ENCODE results near the gene ZNF90.
"Not testable (repeated sequence)": the region's sequence is repeated elsewhere in the genome, so short reads cannot be mapped to it uniquely, and the experiment has no call there.

ZNF90 gene

DNA sequence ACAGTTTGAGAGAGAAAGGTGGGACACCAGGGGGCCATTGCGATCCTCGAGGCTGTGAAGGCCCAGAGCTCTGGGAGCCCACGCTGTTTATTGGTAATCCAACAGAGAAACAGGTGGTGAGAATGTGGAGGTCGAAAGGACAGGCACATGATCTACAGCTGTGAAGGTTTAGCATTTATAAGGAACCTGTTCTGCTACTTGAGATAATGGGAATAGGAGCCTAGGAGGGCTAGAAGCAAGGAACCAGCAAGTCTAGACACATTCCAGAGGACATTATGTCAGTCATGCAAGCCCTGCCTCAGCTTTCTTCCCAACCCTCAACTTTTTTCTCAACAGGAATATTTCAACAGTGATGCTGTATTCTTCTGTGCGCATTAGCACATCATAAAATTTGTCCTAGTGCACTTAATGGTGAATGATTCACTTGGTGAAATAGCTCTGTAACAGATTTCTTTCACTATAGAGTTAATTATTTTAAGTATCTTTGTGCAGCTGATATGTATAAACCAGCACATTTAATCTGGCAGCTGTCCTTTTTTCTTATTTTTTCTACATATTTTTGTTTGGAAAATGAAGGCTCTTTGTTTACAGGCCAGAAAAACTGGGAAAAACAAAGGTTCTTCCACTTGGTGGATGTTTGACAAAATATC, 25.4 kb downstream of the ZNF90 start:
- DNase-seq (ENCODE audit: low spot score) = no peak

DNA sequence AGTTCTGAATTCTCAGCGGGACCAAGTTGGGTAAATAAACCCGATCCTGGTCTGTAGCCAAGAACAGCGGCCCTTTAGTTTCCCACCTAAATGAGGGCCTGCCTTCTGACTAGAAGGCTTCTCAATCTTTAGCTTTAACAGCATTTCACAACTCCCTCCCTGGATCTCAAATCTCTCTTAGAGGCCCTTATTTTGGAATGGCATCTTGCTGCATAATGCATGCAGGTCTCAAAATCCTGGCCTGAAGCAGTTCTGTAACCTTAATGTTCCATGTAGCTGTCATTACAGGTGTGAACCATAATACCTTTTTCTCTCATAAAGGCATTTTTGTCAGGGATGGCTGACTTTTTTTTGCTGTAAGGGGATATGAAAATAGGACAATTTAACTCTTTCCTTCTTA, 29.5 kb downstream of the ZNF90 start:
- DNase-seq (ENCODE audit: low spot score) = no peak

DNA sequence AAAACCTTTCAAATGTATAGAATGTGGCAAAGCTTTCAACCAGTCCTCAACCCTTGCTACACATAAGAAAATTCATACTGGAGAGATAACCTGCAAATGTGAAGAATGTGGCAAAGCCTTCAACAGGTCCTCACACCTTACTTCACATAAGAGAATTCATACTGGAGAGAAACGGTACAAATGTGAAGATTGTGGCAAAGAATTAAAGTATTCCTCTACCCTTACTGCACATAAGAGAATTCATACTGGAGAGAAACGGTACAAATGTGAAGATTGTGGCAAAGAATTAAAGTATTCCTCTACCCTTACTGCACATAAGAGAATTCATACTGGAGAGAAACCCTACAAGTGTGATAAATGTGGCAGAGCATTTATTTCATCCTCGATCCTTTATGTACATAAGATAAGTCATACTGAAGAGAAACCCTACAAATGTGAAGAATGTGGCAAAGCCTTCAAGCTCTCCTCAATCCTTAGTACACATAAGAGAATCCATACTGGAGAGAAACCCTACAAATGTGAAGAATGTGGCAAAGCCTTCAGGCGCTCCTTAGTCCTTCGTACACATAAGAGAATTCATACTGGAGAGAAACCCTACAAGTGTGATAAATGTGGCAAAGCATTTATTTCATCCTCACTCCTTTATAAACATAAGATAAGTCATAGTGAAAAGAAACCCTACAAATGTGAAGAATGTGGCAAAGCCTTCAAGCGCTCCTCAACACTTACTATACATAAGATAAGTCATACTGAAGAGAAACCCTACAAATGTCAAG, 40.5 kb downstream of the ZNF90 start:
- DNase-seq (ENCODE audit: low spot score) = not testable (repeated sequence)

DNA sequence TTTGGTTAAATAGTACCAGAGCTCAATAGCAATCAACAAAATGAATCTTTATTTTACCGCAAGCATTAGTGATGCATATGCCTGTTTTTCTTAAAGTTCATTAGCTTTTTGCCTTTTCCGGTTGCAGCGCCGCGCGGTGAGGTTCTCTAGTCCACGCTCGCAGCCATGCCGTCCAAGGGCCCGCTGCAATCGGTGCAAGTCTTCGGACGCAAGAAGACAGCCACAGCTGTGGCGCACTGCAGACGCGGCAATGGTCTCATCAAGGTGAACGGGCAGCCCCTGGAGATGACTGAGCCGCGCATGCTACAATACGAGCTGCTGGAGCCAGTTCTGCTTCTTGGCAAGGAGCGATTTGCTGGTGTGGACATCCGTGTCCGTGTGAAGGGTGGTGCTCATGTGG, 47.1 kb downstream of the ZNF90 start:
- DNase-seq (ENCODE audit: low spot score) = no peak

DNA sequence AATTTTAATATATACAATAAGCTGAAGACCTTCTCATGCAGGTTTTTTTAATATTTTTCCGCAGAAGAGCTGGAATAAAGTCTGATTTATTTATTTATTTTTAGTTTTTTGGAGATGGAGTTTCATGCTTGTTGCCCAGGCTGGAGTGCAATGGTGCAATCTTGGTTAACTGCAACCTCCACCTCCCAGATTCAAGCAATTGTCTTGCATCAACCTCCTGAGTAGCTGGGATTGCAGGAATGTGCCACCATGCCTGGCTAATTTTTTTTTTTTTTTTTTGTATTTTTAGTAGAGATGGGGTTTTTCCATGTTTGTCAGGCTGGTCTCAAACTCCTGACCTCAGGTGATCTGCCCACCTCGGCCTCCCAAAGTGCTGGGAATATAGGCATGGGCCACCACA, 55.1 kb downstream of the ZNF90 start:
- not testable (repeated sequence) for DNase-seq (ENCODE audit: low spot score)

DNA sequence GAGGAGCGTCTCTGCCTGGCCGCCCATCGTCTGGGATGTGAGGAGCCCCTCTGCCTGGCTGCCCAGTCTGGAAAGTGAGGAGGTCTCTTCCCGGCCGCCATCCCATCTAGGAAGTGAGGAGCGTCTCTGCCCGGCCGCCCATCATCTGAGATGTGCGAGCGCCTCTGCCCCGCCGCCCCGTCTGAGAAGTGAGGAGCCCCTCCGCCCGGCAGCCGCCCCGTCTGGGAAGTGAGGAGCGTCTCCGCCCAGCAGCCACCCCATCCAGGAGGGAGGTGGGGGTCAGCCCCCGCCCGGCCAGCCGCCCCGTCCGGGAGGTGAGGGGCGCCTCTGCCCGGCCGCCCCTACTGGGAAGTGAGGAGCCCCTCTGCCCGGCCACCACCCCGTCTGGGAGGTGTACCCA, 59.9 kb downstream of the ZNF90 start:
- not testable (repeated sequence) for DNase-seq (ENCODE audit: low spot score)

DNA sequence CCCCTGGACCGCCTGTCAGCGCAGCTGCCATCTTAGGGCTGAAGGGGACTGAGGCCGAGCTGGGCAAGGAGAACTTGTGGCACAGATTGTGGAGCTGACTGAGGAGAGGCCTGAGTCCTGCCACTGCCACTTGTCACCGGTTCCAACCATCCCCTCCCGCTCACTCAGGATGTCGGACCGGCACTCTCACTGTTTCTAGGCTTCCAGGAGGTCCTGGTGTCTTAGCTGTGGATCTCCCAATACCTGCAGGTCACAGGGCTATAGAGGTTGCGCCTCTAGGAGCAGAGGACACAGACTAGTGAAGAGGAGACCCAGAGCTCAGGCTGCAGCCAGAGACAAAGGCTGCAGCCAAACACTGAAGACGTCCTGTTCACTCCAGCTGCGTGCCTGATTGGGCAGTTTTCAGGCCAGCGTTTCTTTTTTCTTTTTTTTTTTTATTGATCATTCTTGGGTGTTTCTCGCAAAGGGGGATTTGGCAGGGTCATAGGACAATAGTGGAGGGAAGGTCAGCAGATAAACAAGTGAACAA, 73.9 kb downstream of the ZNF90 start:
- no peak for DNase-seq (ENCODE audit: low spot score)

DNA sequence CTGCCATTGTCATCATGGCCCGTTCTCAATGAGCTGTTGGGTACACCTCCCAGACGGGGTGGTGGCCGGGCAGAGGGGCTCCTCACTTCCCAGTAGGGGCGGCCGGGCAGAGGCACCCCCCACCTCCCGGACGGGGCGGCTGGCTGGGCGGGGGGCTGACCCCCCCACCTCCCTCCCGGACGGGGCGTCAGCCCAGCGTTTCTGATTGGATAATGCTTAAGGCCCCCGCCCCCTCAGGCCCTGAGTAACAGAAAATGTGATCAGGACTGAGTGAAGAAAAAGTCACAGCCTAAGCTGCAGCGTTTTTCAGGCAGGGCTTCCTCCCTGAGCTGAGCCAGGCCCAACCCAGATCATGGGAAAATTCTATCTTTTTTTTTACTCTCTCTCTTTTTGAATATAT, 74.7 kb downstream of the ZNF90 start:
- not testable (repeated sequence) for DNase-seq (ENCODE audit: low spot score)

DNA sequence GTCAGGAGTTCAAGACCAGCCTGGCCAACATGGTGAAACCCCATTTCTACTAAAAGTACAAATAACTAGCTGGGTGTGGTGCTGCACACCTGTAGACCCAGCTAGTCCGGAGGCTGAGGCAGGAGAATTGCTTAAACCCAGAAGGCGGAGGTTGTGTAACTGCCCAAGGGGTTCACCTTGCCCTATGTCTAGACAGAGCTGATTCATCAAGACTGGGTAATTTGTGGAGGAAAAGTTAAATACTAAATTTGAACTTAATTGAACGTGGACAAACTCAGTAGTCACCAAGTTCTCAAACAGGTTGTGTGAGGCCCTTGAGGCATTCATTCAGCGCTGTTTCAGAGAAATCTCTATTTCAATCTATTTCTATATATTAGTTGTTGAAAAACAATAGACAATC, 75.5 kb downstream of the ZNF90 start:
- DNase-seq (ENCODE audit: low spot score) = no peak

DNA sequence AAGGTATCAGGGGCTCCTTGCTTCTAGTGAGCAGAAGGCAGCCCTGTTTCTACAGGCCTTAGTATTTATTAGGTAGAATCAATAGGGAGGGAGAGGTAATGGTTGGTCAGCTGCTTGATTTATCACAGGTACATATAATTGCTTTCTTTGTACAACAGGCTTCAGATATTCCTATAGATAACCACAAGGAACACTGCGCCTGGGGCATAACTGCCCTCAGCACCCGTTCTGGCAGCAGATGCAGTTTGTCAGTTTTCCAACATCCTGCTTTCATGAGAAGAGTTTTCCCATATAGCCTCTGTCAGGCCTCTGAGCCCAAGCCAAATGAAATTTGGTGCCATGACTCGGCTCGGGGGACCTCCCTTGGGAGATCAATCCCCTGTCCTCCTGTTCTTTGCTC, 76.8 kb downstream of the ZNF90 start:
- no peak for DNase-seq (ENCODE audit: low spot score)

DNA sequence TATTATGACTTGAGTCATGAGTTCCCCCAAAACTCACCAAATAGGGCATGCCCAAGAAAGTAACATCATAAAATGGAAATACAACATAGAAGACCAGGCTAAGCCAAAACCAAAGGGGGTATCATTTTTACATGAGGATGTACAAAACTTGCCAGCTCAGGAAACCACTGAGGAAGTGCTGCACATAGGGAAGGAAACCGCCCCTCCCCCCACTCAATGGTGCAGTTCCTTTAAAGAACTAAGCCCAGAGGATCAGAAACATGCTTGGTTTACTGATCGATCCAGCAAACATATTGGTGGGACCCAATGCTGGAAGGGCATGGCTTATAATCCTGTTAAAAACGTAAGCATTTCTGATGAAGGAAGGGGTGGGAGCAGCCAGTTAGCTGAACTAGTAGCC, 85.0 kb downstream of the ZNF90 start:
- no peak for DNase-seq (ENCODE audit: low spot score)

DNA sequence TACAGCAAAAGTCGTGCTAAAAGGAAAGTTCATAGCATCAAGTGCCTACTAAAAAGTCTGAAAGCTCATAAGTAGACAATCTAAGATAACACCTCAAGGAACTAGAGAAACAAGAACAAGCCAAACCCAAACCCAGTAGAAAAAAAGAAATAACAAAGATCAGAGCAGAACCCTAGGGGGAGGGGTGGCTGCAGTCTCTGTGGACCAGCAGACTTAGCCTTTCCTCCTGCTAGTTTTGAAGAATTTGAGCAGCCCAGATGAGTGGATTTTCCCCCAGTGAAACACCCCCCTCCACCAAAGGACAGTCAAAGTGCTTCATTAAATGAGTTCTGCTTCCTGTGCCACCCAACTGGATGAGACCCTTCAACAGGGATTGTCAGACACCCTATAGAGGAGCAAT, 86.7 kb downstream of the ZNF90 start:
- no peak for DNase-seq (ENCODE audit: low spot score)

DNA sequence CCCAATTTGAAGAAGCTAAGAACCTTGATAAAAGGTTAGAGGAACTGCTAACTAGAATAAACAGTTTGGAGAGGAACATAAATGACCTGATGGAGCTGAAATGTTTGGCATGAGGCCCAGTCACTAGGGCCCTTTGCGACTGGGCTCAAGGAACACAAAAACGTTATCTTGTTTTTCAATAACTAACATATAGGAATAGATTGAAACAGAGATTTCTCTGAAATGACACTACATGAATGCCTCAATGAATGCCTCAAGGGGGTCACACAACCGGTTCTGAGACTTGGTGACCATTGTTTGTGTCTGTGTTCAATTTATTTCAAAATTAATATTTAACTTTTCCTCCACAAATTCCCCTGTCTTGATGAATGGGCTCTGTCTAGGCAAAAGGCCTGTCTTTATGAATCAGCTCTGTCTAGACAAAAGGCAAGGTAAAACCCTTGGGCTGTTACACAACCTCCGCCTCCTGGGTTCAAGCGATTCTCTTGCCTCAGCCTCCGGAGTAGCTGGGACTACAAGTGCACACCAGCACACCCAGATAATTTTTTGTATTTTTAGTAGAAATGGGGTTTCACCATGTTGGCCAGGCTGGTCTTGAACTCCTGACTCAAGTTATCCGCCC, 88.3 kb downstream of the ZNF90 start:
- DNase-seq (ENCODE audit: low spot score) = no peak

DNA sequence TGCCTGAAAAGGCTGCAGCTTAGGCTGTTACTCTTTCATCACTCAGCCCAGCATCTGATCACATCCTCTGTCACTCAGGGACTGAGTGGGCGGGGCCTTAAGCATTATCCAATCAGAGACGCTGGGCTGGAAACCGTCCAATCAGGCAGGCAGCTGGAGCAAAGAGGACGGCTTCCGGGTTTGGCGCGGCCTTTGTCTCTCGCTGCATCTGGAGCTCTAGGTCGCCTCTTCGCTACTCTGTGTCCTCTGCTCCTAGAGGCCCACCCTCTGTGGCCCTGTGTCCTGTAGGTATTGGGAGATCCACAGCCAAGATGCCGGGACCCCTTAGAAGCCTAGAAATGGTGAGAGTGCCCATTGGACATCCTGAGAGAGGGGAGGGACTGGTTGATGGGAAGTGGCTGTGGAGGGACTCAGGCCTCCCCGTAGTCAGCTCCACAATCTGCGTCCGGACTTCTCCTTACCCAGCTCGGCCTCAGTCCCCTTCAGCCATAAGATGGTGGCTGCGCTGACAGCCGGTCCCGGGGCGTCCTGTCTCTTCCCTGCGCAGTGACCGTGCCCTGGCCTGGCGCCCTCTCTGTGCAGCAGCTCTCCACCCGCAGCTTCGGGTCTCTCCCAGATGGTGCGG, 89.3 kb downstream of the ZNF90 start, which contains the start of gene ZNF486:
TSS of gene ZNF486 (plus strand) at position 195 of the 625 bp plus-strand sequence. CDS start at position 312, 117 bp downstream.
- DNase-seq (ENCODE audit: low spot score) = no peak

DNA sequence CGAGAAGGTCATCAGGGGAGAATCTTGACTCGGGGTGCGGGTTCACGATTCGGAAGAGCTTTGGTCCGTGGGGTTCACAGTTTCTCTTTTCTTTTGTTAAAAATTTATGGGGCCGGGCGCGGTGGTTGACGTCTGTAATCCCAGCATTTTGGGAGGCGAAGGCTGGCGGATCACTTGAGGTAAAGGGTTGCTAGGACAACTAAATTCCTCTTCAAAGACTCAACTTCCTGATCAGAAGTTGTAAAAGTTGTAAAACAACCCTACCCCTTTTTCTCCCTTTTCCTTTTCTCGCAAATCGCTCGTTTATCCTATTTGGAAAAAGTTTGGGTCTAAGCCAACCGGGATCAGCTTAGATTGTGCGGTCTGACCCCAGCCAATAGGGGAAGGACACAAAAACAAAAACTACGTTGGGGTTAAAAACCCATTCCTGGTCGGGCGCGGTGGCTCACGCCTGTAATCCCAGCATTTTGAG, 89.9 kb downstream of the ZNF90 start:
- DNase-seq (ENCODE audit: low spot score) = no peak
